Measurements from ENCODE around the gene SHD. TPM values are rescaled to one million over a fixed set of nuclear protein-coding genes. Genes with fewer than 3 reads are reported as not detected.
A peak's percentile ranks its signal among the peaks of the same experiment; 100 is the strongest.
"Not testable (repeated sequence)": the region's sequence is repeated elsewhere in the genome, so short reads cannot be mapped to it uniquely, and the experiment has no call there.

Gene SHD, protein sequence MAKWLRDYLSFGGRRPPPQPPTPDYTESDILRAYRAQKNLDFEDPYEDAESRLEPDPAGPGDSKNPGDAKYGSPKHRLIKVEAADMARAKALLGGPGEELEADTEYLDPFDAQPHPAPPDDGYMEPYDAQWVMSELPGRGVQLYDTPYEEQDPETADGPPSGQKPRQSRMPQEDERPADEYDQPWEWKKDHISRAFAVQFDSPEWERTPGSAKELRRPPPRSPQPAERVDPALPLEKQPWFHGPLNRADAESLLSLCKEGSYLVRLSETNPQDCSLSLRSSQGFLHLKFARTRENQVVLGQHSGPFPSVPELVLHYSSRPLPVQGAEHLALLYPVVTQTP
- total RNA-seq (2014; rRNA removed; shearing (Covaris generic)) = 0.42 TPM in 1 of 2 replicates, not detected in the other
- polyA plus RNA-seq (2015; cell fraction: cytosol; rRNA removed) = not detected in 2 replicates
- not detected in 2 replicates for polyA plus RNA-seq (2015; cell fraction: nucleus; rRNA removed)

DNA sequence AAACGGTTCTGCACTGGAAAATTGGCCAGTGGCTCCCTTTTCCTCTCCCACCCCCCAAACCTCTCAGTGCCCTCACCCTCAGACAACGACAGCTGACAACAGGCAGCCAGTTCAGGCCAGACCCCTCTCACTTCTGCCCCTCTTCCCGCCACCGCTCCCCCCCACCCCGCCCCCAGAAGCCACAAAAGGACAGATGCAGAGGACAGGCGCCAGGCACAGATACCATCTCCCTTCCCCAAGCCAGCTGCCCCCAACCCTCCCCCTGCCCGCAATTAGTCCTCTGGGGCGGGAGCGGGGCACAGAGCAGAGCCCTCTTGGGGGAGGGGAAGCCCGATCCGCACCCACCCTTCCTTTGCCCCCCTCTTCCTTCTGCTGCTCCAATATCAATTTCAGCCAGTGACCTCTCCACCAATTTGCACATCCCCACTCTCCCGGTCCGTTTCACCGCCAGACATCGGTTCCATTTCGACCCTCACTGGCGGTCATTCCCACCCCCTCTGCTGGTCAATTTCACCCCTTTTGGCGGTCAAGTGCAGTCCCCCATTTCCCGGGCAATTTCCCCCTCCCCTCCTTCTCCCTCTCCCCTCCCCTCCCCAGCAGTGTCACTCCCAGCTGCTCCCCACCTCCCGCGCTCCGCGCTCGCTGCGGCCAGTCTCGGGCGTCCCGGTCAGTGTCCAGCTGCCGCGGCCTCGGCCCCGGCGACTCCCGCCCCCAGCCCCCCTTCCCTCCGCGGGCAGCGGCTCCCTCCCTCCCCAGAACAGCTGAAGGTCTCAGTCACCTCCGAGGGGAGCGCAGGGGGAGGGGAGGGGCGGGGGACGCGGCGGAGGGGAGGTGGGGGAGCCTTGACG, at the start of gene SHD:
Gene SHD (plus strand): TSS at position 848 of the 848 bp plus-strand sequence. CDS start 798 bp downstream, outside the sequence.
- DNase-seq (ENCODE audit: low read depth, low spot score) = no peak
- in situ Hi-C loops (cut with HindIII; ENCODE audit: low pct_unique_long_range_greater_than_20kb, low sequenced_read_pairs) = no loop called here

DNA sequence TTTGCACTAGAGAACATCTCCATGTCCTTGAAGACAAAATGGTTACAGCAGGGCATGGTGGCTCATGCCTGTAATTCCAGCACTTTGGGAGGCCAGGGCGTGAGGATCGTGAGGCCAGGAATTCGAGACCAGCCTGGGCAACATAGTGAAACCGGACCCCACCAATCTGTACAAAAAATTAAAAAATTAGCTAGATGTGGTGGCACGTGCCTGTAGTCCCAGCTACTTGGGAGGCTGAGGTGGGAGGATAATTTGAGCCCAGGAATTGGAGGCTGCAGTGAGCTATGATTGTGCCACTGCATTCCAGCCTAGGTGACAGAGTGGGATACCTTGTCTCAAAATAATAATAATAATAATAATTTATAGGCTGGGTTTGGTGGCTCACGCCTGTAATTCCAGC, 48.8 kb upstream of the SHD start:
- DNase-seq (ENCODE audit: low read depth, low spot score); in situ Hi-C loops (cut with HindIII; ENCODE audit: low pct_unique_long_range_greater_than_20kb, low sequenced_read_pairs): not testable (repeated sequence)

DNA sequence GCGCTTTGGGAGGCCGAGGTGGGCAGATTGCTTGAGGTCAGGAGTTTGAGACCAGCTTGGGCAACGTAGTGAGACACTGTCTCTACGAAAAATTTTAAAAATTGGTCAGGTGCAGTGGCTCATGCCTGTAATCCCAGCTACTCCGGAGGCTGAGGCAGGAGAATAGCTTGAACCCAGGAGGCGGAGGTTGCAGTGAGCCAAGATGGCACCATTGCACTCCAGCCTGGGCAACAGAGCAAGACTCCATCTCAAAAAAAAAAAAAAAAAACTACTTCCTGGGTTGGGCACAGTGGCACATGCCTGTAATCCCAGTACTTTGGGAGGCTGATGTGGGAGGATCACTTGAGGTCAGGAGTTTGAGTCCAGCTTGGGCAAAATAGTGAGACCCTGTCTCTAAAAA, 47.5 kb upstream of the SHD start:
- DNase-seq (ENCODE audit: low read depth, low spot score); in situ Hi-C loops (cut with HindIII; ENCODE audit: low pct_unique_long_range_greater_than_20kb, low sequenced_read_pairs): not testable (repeated sequence)

DNA sequence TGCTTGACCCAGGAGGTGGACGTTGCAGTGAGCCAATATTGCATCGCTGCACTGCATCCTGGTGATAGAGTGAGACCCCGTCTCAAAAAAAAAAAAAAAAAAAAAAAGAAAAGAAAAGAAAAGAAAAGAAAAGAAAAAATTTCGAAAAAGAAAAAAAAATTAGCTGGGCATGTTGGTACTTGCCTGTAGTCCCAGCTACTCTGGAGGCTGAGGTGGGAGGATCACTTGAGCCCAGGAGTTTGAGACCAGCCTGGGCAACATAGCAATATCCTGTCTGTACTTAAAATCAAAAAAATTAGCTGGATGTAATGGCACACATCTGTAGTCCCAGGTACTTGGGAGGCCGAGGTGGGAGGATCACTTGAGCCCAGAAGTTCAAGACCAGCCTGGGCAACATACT, 46.9 kb upstream of the SHD start:
- in situ Hi-C loops (cut with HindIII; ENCODE audit: low pct_unique_long_range_greater_than_20kb, low sequenced_read_pairs); DNase-seq (ENCODE audit: low read depth, low spot score): not testable (repeated sequence)

DNA sequence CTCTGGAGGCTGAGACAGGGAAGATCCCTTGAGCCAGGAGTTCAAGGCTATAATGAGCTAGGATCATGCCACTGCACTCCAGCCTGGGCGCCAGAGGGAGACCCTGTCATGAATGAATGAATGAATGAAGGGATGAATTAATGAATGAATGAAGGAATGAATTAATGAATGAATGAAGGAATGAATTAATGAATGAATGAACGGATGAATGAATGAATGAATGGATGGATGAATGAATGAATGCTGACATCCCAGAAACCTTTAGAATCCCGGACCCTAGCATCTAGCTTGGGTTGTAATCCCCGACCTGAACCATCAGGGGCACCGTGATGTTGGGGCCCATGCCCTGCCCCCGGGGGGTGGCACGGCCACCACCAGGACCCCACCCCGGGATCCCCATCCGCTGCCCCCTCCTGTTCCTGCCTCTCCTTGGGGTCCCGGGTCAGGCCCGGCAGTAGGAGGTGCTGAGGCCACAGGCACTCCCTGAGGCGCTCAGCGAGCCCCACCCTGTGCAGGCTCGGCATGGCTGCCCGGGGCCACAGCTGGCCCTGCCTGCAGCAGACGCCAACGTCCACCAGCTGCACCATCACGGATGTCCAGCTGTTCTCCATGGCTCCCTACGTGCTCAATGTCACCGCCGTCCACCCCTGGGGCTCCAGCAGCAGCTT, 46.3 kb upstream of the SHD start:
- in situ Hi-C loops (cut with HindIII; ENCODE audit: low pct_unique_long_range_greater_than_20kb, low sequenced_read_pairs) = no loop called here
- no peak for DNase-seq (ENCODE audit: low read depth, low spot score)

DNA sequence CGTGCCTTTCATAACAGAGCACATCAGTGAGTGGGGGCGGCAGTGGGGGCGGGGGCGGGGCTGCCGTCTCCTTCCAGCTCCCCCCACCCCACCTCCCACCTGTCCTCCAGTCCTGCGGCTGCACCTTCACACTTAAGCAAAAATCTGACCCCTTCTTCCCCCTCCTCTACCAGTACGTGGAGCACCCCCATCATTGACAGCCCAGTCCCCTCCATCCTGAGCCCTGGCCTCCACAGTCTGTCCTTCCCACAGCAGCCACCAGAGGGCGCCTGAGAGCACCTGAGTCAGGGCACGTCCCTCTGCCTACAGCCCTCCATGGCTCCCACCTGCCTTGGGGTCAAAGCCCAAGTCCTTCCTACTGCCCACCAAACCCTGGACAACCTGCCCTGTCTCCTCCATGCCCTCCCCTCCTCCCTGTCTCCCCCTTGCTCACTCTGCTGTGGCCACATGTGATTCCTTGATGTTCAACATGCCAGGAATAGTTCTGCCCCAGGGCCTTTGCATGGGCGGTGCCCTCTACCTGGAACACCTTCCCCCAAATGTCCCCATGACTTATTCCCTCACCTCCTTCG, 45.7 kb upstream of the SHD start:
- in situ Hi-C loops (cut with HindIII; ENCODE audit: low pct_unique_long_range_greater_than_20kb, low sequenced_read_pairs) = no loop called here
- peak; percentile 53 for DNase-seq (ENCODE audit: low read depth, low spot score)

DNA sequence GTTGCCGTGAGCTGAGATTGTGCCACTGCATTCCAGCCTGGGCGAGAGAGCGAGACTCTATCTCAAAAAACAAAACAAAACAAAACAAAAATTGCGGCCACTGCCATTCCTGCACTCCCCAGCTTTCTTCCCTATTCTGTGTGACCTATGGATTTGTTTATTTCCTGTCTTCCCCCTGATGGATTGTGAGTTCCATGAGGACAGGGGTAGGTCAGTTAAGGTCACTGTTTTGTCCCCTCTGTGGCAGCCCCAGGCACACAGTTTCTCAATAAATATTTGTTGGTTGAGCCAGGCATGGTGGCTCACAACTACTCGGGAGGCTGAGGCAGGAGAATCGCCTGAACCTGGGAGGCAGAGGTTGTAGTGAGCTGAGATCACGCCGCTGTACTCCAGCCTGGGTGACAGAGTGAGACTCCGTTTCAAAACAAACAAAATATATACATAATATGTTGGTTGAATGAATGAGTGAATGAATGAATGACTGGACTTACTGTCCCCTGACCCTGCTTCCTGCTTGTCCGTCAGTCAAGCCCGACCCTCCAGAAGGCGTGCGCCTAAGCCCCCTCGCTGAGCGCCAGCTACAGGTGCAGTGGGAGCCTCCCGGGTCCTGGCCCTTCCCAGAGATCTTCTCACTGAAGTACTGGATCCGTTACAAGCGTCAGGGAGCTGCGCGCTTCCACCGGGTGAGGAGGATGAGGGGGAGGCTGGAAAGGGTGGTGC, 44.8 kb upstream of the SHD start:
- in situ Hi-C loops (cut with HindIII; ENCODE audit: low pct_unique_long_range_greater_than_20kb, low sequenced_read_pairs) = no loop called here
- DNase-seq (ENCODE audit: low read depth, low spot score) = no peak

DNA sequence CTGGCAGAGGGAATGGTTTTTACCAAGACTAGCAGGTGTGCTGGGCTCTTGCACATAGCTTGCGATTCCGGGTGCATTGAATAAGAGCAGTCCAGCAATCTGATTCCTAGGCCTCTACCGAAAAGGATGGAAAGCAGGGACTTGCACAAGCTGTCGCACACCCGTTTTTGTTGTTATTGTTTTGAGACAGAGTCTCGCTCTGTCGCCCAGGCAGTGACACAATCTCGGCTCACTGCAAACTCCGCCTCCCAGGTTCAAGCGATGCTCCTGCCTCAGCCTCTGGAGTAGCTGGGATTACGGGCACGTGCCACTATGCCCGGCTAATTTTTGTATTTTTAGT, 44.2 kb upstream of the SHD start:
- DNase-seq (ENCODE audit: low read depth, low spot score) = no peak
- in situ Hi-C loops (cut with HindIII; ENCODE audit: low pct_unique_long_range_greater_than_20kb, low sequenced_read_pairs) = no loop called here

DNA sequence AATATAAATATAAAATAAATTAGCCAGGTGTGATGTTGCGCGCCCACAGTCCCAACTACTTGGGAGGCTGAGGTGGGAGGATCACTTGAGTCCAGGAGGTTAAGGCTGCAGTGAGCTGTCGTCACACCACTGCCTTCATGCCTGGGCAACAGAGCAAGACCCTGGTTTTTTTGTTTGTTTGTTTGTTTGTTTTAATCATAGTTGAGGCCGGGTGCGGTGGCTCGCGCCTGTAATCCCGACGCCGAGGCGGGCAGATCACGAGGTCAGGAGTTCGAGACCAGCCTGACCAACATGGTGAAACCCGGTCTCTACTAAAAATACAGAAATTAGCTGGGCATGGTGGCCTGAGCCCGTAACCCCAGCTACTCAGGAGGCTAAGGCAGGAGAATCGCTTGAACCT, 41.6 kb upstream of the SHD start:
- DNase-seq (ENCODE audit: low read depth, low spot score); in situ Hi-C loops (cut with HindIII; ENCODE audit: low pct_unique_long_range_greater_than_20kb, low sequenced_read_pairs): not testable (repeated sequence)

DNA sequence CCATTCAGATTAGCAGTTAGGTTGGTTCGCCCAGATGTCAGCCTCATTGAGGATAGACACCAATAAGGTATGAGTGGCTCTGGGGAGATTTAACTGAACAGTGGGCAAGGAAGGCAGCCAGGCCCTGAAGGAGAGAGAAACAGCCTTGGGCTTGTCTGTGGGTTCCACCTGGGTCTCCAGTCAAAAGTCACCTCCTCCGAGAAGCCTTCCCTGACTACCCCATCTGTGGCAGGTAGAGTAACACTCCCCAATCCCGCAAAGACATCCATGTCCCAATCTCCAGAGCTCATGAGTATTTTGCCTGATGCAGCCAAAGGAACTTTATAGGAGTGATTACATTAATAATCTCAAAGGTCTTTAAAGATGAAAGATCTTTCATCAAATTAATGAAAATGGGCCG, 40.2 kb upstream of the SHD start:
- in situ Hi-C loops (cut with HindIII; ENCODE audit: low pct_unique_long_range_greater_than_20kb, low sequenced_read_pairs) = no loop called here
- no peak for DNase-seq (ENCODE audit: low read depth, low spot score)

DNA sequence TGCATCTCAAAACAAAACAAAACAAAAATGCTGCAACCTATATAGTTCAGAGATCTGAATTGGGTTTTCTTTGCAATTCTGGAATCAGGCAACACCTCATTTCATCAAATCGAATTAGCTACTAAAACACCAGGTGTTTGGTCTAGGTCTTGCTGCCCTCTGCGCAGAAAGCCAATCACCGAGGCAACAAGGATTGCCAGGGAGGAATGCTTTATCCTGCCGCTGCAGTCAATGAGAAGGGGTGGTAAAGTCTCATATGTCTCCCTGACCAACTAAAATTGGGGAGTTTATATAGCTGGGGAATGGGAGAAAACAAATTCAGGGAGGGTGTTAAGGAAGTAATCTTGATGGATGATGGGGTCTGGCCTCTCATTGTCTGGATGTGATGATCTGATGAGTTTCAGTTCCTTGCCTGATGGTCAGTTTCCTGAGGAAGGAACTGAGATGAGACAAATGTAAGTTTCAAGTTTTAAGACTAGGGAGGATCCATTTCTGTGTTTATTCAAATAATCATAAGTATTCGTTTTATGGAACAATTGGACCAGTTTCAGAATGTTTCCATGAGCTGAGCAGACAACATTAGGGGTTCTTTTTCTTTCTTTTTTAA, 37.1 kb upstream of the SHD start:
- DNase-seq (ENCODE audit: low read depth, low spot score) = no peak
- in situ Hi-C loops (cut with HindIII; ENCODE audit: low pct_unique_long_range_greater_than_20kb, low sequenced_read_pairs) = no loop called here

DNA sequence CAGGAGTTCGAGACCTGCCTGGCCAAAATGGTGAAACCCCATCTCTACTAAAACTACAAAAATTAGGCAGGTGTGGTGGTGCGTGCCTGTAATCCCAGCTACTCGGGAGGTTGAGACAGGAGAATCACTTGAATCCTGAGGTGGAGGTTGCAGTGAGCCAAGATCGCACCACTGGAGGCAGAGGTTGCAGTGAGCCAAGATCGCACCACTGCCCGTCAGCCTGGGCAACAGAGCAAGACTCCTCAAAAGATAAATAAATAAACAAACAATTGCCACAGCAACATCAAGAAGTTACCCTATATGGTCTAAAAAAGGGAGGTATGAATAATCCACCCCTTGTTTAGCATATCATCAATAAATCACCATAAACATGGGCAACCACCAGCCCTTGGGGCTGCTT, 33.1 kb upstream of the SHD start:
- DNase-seq (ENCODE audit: low read depth, low spot score); in situ Hi-C loops (cut with HindIII; ENCODE audit: low pct_unique_long_range_greater_than_20kb, low sequenced_read_pairs): not testable (repeated sequence)

DNA sequence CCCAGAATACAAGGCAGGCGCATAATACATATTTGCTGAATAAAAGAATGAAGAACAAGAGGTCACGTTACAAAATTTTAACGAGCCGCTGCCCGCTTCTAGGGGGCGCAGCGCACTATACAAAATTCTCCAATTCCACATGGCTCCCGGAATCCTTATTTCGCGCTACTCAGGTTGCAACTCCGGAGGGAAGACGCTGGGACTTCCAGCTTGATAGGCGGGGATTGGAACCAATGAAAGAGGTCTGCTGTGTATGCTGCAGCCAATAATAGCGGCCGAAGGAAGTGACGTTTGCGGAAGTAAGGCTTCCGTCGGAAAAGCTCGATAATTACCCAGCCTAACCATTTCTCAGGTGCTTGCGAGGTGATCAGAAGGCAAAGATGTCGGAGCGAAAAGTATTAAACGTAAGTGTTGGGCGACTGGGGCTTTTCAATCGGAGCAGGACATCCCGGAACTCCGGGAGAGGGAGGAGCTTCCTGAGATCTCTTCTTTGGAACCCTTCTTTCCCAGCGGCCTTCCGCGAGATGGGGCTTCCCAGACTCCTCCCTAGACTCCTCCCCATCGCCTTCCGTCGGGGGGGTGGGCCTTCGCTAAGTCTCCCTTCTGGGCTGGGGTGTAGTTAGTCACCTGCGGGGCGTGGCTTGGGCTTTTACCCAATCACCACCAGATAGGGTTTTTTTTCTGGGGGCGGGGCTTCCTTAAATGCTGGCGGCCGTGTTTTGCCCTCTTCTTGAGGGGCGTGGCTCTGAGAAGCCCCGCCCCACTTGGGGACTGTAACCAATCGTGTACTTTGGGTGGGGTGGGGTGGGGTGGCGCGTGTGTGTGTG, 32.1 kb upstream of the SHD start, which contains the start of gene YJU2:
Gene YJU2 (plus strand): TSS at position 314 of the 827 bp plus-strand sequence. CDS start 67 bp downstream, at position 381.
- in situ Hi-C loops (cut with HindIII; ENCODE audit: low pct_unique_long_range_greater_than_20kb, low sequenced_read_pairs) = no loop called here
- peak; percentile 98 for DNase-seq (ENCODE audit: low read depth, low spot score)

DNA sequence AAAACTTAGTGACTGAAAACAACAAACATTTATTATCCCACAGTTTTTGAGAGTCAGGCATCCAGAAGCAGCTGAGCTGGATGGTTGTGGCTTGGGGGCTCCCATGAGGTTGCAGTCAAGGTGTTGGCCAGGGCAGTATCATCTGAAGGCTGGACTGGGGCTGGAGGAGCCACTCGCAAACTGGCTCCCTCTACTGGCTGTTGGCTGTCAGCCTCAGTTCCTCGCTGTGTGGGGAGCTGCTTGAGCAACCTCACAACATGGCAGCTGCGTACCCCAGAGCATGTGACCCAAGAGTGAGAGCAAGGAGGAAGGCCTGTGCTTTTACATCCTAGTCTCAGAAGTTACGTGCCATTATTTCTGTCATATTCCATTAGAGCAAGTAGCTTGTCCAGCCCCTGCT, 22.5 kb upstream of the SHD start:
- in situ Hi-C loops (cut with HindIII; ENCODE audit: low pct_unique_long_range_greater_than_20kb, low sequenced_read_pairs) = no loop called here
- no peak for DNase-seq (ENCODE audit: low read depth, low spot score)

DNA sequence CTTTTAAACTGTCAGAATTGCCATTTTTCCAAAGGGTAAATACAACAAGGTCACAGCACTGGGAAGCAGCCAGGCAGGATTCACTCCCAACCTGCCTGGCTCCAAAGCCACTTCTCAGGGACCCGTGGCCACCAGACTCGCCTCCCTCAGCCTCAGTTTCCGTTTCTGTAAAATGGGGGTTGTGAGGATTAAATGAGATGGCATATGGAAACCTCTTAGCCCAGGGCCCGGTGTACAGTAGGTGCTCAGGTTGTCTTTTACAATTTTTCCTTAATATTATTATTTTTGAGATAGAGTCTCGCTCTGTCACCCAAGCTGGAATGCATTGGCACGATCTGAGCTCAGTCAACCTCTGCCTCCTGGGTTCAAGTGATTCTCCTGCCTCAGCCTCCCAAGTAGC, 22.0 kb upstream of the SHD start:
- DNase-seq (ENCODE audit: low read depth, low spot score) = no peak
- in situ Hi-C loops (cut with HindIII; ENCODE audit: low pct_unique_long_range_greater_than_20kb, low sequenced_read_pairs) = no loop called here

DNA sequence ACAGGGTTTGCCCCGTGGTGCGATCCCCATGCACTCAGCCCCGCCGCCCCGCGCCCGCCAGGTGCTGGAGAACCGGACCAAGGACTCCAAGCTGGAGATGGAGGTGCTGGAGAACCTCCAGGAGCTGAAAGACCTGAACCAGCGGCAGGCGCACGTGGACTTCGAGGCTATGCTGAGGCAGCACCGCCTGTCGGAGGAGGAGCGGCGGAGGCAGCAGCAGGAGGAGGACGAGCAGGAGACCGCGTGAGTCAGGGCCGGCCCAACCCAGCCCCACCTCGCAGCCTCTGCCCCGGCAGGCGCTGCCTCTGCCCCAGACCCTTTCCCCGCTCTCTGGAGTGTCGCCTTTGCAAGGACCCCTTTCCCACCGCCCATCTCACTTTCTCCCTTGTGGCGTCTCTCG, 20.9 kb upstream of the SHD start:
- no peak for DNase-seq (ENCODE audit: low read depth, low spot score)
- in situ Hi-C loops (cut with HindIII; ENCODE audit: low pct_unique_long_range_greater_than_20kb, low sequenced_read_pairs) = no loop called here
